Stomach (tissue), 4 donors: Measurements from ENCODE around the gene PPIL3.

Experiments
- CTCF ChIP-seq, 7 experiments: fragments of 450-650 bp in 4 of 7; fragments of 200-600 bp in 3 of 7; sonication (generic) in 3 of 7; IDR thresholded peaks; one replicate each; pipeline ENCODE4 v1.5.1; 2016 to 2019; ENCODE audit warnings: antibody characterized with exemption in 7 of 7, control low read depth in 2 of 7, mild to moderate bottlenecking in 1 of 7
- EP300 ChIP-seq: sonication (generic); formaldehyde crosslinking; IDR thresholded peaks from one replicate; pipeline ENCODE4 v1.6.1; 2017; ENCODE audit warnings: antibody characterized with exemption
- POLR2A ChIP-seq, 4 donors: fragments of 450-650 bp; IDR thresholded peaks; one replicate each; pipeline ENCODE4 v1.6.1; 2016; ENCODE audit warnings: antibody characterized with exemption in 4 of 4, control low read depth in 2 of 4, mild to moderate bottlenecking in 1 of 4, moderate library complexity in 1 of 4
- POLR2AphosphoS5 ChIP-seq, 3 donors: sonication (generic); formaldehyde crosslinking; IDR thresholded peaks; one replicate each; pipeline ENCODE4 v1.6.1; 2016; ENCODE audit warnings: antibody characterized with exemption in 3 of 3

GRCh38 chr2:200878289-200878880, 10.5 kb downstream of the PPIL3 start:
- TF ChIP-seq CTCF (IDR thresholded peaks at IDR 0.05) (no peak), POLR2A (IDR thresholded peaks at IDR 0.05) (no peak), EP300 (no peak), POLR2AphosphoS5 (IDR thresholded peaks at IDR 0.05) (no peak)
